Urothelium cell line (cell line): Measurements from ENCODE around the gene ABCD2.
A peak's percentile ranks its signal among the peaks of the same experiment; 100 is the strongest.
"Not testable (repeated sequence)": the region's sequence is repeated elsewhere in the genome, so short reads cannot be mapped to it uniquely, and the experiment has no call there.

ENCODE experiments used
- DNase-seq: peaks from one replicate; pipeline ENCODE4 v3.0.0; 2011; ENCODE audit warnings: low spot score, mixed read lengths
- FAIRE-seq: peaks from 2 replicates; lab custom pipeline; 2011; peaks lifted over from hg19 to GRCh38; lab: Jason Lieb, UNC

Gene ABCD2

GRCh38 chr12:39613525-39613924 is 6.1 kb downstream of the ABCD2 start:
- DNase-seq (no peak), FAIRE-seq (no peak)

- no peak for FAIRE-seq
- no peak for DNase-seq
These were observed 7.4 kb downstream of the ABCD2 start for GRCh38 chr12:39612250-39612649.

GRCh38 chr12:39611818-39612217 is 7.8 kb downstream of the ABCD2 start:
- FAIRE-seq: no peak
- no peak for DNase-seq

GRCh38 chr12:39610436-39611025 is 9.1 kb downstream of the ABCD2 start:
- FAIRE-seq: no peak
- no peak for DNase-seq

GRCh38 chr12:39606712-39607423 is 12.7 kb downstream of the ABCD2 start:
- DNase-seq (no peak), FAIRE-seq (no peak)

GRCh38 chr12:39605996-39606395 is 13.6 kb downstream of the ABCD2 start:
- peak; percentile 70 for DNase-seq
- FAIRE-seq: peak; percentile 66

- FAIRE-seq: no peak
These were observed 14.1 kb downstream of the ABCD2 start for GRCh38 chr12:39605501-39605900.

GRCh38 chr12:39603065-39603464 is 16.5 kb downstream of the ABCD2 start:
- no peak for FAIRE-seq
- DNase-seq: no peak

More at GRCh38 chr12:39605501-39605900, 14.1 kb downstream of the ABCD2 start:
- peak; percentile 18 for DNase-seq

GRCh38 chr12:39601951-39602350 is 17.7 kb downstream of the ABCD2 start:
- not testable (repeated sequence) for FAIRE-seq, DNase-seq

GRCh38 chr12:39595928-39596327 is 23.7 kb downstream of the ABCD2 start:
- no peak for FAIRE-seq
- no peak for DNase-seq

- DNase-seq (no peak), FAIRE-seq (no peak)
These were observed 27.3 kb downstream of the ABCD2 start for GRCh38 chr12:39592295-39592694.

GRCh38 chr12:39588348-39588747 is 31.3 kb downstream of the ABCD2 start:
- peak; percentile 28 for DNase-seq
- no peak for FAIRE-seq

GRCh38 chr12:39587225-39587624 is 32.4 kb downstream of the ABCD2 start:
- DNase-seq: no peak
- FAIRE-seq: peak; percentile 17

GRCh38 chr12:39586816-39587215 is 32.8 kb downstream of the ABCD2 start:
- no peak for FAIRE-seq
- DNase-seq: no peak

- DNase-seq: peak; percentile 37
- FAIRE-seq: no peak
These were observed 38.0 kb downstream of the ABCD2 start for GRCh38 chr12:39581592-39581991.

- no peak for DNase-seq
These were observed 44.1 kb downstream of the ABCD2 start for GRCh38 chr12:39575498-39575875.

GRCh38 chr12:39574785-39575497 is 44.7 kb downstream of the ABCD2 start:
- FAIRE-seq: peak; percentile 9
- no peak for DNase-seq

More at GRCh38 chr12:39575498-39575875, 44.1 kb downstream of the ABCD2 start:
- no peak for FAIRE-seq

- FAIRE-seq: no peak
- no peak for DNase-seq
These were observed 45.2 kb downstream of the ABCD2 start for GRCh38 chr12:39574378-39574777.

GRCh38 chr12:39573971-39574370 is 45.6 kb downstream of the ABCD2 start:
- FAIRE-seq (no peak), DNase-seq (no peak)

- no peak for FAIRE-seq
- DNase-seq: no peak
These were observed 47.1 kb downstream of the ABCD2 start for GRCh38 chr12:39572551-39572950.

GRCh38 chr12:39571351-39571750 is 48.3 kb downstream of the ABCD2 start:
- FAIRE-seq: no peak

GRCh38 chr12:39553476-39553875 is 66.1 kb downstream of the ABCD2 start:
- FAIRE-seq (no peak), DNase-seq (no peak)

More at GRCh38 chr12:39571351-39571750, 48.3 kb downstream of the ABCD2 start:
- DNase-seq: no peak
